Measurements from ENCODE around the gene RNF31. TPM values are rescaled to one million over a fixed set of nuclear protein-coding genes. Genes with fewer than 3 reads are reported as not detected.

RNF31 gene
- total and polyA plus RNA-seq, 2 of the 13 experiments (the other 11 are each of a cell fraction or from before 2014, with no cell fraction given), result 48.2 to 86.8 TPM

DNA sequence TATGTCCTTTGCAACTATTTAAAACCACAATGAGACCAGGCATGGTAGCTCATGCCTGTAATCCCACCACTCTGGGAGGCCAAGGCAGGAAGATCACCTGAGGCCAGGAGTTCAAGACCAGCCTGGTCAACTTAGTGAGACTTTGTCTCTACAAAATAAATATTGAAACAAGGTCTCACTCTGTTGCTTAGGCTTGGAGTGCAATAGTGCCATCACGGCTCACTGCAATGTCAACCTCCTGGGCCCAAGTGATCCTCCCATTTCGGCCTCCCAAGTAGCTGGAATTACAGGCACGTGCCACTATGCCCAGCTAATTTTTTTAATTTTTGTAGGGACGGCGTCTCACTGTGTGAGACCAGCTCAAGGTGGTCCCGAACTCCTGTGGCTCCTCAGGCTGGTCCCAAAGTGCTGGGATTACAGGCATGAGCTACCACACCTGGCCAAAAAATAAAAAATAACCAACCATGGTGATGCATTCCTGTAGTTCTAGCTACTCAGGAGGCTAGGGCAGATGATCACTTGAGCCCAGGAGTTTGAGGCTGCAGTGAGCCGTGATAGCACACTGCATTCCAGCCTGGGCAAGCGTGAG, 17.8 kb upstream of the RNF31 start (continued):
- TF ChIP-seq, protein P1, sequence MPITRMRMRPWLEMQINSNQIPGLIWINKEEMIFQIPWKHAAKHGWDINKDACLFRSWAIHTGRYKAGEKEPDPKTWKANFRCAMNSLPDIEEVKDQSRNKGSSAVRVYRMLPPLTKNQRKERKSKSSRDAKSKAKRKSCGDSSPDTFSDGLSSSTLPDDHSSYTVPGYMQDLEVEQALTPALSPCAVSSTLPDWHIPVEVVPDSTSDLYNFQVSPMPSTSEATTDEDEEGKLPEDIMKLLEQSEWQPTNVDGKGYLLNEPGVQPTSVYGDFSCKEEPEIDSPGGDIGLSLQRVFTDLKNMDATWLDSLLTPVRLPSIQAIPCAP (CRISPR knock-in tag; IDR thresholded peaks at IDR 0.05; ENCODE audit: low read depth), result no peak
- TF ChIP-seq ZNF501 (CRISPR knock-in tag; IDR thresholded peaks at IDR 0.05), result peak; percentile 51
- no peak for TF ChIP-seq ZBTB1 (CRISPR knock-in tag; IDR thresholded peaks at IDR 0.05; ENCODE audit: borderline replicate concordance)
- no peak for TF ChIP-seq ZNF484 (CRISPR knock-in tag; IDR thresholded peaks at IDR 0.05; ENCODE audit: borderline replicate concordance, low read depth)
- TF ChIP-seq ZNF629 (CRISPR knock-in tag; conservative IDR thresholded peaks at IDR 0.05), result no peak
- 0 out of 2 replicates have a peak, but pooled peaks have one; percentile 17 for TF ChIP-seq PITX1 (CRISPR knock-in tag; IDR thresholded peaks at IDR 0.05)
- TF ChIP-seq, protein P2, sequence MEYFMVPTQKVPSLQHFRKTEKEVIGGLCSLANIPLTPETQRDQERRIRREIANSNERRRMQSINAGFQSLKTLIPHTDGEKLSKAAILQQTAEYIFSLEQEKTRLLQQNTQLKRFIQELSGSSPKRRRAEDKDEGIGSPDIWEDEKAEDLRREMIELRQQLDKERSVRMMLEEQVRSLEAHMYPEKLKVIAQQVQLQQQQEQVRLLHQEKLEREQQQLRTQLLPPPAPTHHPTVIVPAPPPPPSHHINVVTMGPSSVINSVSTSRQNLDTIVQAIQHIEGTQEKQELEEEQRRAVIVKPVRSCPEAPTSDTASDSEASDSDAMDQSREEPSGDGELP (IDR thresholded peaks at IDR 0.05; ENCODE audit: borderline replicate concordance, low read depth), result no peak
- 0 out of 2 replicates have a peak, but pooled peaks have one; percentile 14 for TF ChIP-seq MEF2D (CRISPR knock-in tag; IDR thresholded peaks at IDR 0.05)
- TF ChIP-seq ZSCAN29 (CRISPR knock-in tag; conservative IDR thresholded peaks at IDR 0.05), result no peak
- TF ChIP-seq, protein P3, sequence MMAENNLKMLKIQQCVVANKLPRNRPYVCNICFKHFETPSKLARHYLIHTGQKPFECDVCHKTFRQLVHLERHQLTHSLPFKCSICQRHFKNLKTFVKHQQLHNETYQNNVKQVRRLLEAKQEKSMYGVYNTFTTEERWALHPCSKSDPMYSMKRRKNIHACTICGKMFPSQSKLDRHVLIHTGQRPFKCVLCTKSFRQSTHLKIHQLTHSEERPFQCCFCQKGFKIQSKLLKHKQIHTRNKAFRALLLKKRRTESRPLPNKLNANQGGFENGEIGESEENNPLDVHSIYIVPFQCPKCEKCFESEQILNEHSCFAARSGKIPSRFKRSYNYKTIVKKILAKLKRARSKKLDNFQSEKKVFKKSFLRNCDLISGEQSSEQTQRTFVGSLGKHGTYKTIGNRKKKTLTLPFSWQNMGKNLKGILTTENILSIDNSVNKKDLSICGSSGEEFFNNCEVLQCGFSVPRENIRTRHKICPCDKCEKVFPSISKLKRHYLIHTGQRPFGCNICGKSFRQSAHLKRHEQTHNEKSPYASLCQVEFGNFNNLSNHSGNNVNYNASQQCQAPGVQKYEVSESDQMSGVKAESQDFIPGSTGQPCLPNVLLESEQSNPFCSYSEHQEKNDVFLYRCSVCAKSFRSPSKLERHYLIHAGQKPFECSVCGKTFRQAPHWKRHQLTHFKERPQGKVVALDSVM (CRISPR knock-in tag; IDR thresholded peaks at IDR 0.05), result peak; percentile 96
- TF ChIP-seq, protein P4, sequence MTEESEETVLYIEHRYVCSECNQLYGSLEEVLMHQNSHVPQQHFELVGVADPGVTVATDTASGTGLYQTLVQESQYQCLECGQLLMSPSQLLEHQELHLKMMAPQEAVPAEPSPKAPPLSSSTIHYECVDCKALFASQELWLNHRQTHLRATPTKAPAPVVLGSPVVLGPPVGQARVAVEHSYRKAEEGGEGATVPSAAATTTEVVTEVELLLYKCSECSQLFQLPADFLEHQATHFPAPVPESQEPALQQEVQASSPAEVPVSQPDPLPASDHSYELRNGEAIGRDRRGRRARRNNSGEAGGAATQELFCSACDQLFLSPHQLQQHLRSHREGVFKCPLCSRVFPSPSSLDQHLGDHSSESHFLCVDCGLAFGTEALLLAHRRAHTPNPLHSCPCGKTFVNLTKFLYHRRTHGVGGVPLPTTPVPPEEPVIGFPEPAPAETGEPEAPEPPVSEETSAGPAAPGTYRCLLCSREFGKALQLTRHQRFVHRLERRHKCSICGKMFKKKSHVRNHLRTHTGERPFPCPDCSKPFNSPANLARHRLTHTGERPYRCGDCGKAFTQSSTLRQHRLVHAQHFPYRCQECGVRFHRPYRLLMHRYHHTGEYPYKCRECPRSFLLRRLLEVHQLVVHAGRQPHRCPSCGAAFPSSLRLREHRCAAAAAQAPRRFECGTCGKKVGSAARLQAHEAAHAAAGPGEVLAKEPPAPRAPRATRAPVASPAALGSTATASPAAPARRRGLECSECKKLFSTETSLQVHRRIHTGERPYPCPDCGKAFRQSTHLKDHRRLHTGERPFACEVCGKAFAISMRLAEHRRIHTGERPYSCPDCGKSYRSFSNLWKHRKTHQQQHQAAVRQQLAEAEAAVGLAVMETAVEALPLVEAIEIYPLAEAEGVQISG (CRISPR knock-in tag; IDR thresholded peaks at IDR 0.05), result peak; percentile 37
- no peak for TF ChIP-seq TEAD3 (CRISPR knock-in tag; optimal IDR thresholded peaks at IDR 0.05; ENCODE audit: borderline replicate concordance)
- TF ChIP-seq FLYWCH1 (CRISPR knock-in tag; IDR thresholded peaks at IDR 0.05), result peak; percentile 80; the same call in 1 of the 2 replicates
- TF ChIP-seq ZMYM4 (CRISPR knock-in tag; IDR thresholded peaks at IDR 0.05), result peak; percentile 21; the same call in 1 of the 2 replicates
- peak; percentile 91 for TF ChIP-seq ZMYM2 (CRISPR knock-in tag; IDR thresholded peaks at IDR 0.05)
- no peak for TF ChIP-seq SNRNP70 (IDR thresholded peaks at IDR 0.05; ENCODE audit: low read depth, low read length)
- TF ChIP-seq ZMYM3 (CRISPR knock-in tag; IDR thresholded peaks at IDR 0.05), result peak; percentile 87
- TF ChIP-seq, protein P5, sequence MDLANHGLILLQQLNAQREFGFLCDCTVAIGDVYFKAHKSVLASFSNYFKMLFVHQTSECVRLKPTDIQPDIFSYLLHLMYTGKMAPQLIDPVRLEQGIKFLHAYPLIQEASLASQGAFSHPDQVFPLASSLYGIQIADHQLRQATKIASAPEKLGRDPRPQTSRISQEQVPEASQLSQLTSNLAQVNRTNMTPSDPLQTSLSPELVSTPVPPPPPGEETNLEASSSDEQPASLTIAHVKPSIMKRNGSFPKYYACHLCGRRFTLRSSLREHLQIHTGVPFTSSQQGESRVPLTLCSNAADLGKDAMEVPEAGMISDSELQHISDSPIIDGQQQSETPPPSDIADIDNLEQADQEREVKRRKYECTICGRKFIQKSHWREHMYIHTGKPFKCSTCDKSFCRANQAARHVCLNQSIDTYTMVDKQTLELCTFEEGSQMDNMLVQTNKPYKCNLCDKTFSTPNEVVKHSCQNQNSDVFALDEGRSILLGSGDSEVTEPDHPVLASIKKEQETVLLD (CRISPR knock-in tag; IDR thresholded peaks at IDR 0.05; ENCODE audit: low read depth), result no peak

All from HepG2 (cell line).